AG09319 (cell line): ENCODE measurements around the gene PMVK.

ENCODE experiments used
- DNase-seq: peaks from one replicate; pipeline ENCODE4 v3.0.0-alpha.2; 2010; ENCODE audit warnings: low read depth; ENCODE audit errors: extremely low read depth
- CTCF ChIP-seq: IDR thresholded peaks from 2 replicates; pipeline ENCODE4 v1.5.1; 2011; ENCODE audit warnings: low read depth, mild to moderate bottlenecking, inconsistent platforms, low read length, moderate library complexity

Gene PMVK

DNA sequence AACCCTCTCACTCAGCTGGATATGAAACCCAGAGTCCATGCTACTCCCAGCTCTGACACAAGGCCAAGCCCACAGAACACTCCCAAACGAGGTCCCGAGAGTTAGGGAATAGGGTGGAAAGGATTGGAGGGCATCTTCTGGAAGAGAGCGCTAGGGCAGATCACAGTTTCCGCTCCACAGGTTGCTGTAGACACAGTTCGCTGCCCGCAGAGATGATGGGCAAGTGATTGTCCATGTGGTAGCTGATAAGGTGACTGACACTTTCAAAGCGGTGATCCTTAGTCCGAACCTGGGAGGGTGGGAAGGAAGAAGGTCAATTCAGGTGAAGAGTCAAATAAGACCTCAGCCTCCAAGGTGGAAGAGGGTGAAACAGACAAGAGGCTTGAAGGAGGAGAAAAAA, 27.1 kb upstream of the PMVK start:
- DNase-seq = no peak
- TF ChIP-seq CTCF = no peak

GRCh38 chr1:154962795-154963330, 26.3 kb upstream of the PMVK start:
- DNase-seq = no peak
- TF ChIP-seq CTCF = no peak

GRCh38 chr1:154962156-154962749, 25.7 kb upstream of the PMVK start:
- DNase-seq = no peak
- no peak for TF ChIP-seq CTCF

DNA sequence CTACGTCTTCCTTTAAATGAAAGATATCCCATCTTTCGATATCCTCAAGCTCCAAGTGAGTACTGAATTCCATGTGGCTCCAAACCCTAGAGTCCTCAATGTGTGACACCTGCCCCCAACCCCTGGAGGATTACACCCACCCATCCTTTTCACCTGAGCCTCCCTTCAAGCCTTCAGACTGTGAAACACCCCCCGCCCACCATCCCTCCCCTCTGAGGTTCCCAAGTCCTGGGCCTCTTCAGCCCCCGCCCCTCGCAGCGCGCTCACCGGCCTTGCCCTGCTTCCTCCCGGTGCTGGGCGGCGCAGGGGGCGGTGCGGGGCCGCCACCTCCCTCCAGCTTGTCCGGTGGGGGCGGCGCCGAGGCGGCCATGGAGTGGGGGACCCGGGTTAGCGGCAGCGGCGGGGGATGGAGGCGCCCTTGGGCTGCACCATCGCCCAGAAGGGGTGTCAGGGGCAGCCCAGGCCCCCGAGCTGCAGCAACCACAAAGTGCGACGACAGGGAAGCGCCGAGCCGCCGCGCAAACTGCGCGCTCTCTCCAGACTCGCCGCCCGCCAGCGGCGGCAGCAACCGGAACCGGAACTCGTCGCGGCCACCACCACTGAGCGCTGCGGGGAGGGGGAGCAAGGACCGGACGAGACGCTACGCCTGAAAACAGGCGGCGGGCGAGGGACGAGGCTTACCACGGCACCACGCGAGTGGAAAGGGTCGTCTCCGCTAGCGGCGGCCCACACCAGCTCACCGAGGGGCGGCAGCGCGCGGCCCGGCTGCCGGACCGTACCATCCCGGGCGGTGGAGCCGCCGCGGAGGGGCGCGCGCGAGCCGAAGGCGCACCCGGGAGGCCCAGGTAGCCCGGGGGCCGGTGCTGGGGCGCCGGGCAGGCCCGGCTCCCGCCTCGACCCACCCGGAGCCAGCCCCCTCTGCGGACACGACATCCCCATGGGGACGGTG, 25.0 kb upstream of the PMVK start, which contains the start of gene PYGO2:
Gene PYGO2, minus strand, starts transcription at position 576 of the 949 bp plus-strand sequence. Its CDS starts 206 bp downstream, at position 370.
- DNase-seq = no peak
- no peak; the same call in 1 of the 2 replicates for TF ChIP-seq CTCF

- TF ChIP-seq CTCF = no peak
- no peak for DNase-seq
Measured at GRCh38 chr1:154960446-154961136, 24.1 kb upstream of the PMVK start.

DNA sequence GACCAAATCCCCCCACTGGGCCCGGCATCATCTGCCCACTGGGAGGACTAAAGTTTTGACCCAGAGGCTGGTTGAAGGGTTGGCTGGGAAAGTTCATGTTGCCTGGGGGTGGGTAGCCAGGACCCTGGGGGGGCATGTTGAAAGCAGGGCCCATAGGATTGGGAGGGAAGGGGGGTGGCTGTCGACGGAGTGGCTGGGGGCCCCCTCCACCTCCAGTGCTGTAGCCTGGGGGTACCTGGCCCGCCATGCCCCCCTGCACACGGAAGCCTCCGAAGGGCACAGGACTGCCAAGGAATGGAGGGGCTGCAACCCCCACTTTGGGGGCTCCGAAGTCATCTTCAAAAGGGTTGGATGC, 22.9 kb upstream of the PMVK start:
- no peak for TF ChIP-seq CTCF
- DNase-seq = no peak
